Activated naive CD4-positive, alpha-beta T cell treated with anti-CD3 and anti-CD28 coated beads, Interleukin-2, amount 50 U/mL, for 24 hours (primary cell): Measurements from ENCODE around the gene LRRC74A.

Source experiments
- H3K27ac Mint-ChIP-seq: one replicate; pipeline ENCODE4 v1.8.0; 2021; ENCODE audit warnings: mild to moderate bottlenecking, mixed read lengths
- H3K27me3 Mint-ChIP-seq: one replicate; pipeline ENCODE4 v1.8.0; 2021; ENCODE audit warnings: mixed read lengths
- H3K36me3 Mint-ChIP-seq: one replicate; pipeline ENCODE4 v1.8.0; 2021; ENCODE audit warnings: mixed read lengths
- H3K4me1 Mint-ChIP-seq: one replicate; pipeline ENCODE4 v1.8.0; 2021; ENCODE audit warnings: mixed read lengths
- H3K4me3 Mint-ChIP-seq: one replicate; pipeline ENCODE4 v1.8.0; 2021; ENCODE audit warnings: mild to moderate bottlenecking, mixed read lengths
- H3K9me3 Mint-ChIP-seq: one replicate; pipeline ENCODE4 v1.8.0; 2021; ENCODE audit warnings: mixed read lengths

Gene LRRC74A

GRCh38 chr14:76829013-76829365 lies 2.8 kb downstream of the LRRC74A start:
- H3K9me3 Mint-ChIP-seq: no peaks in the 10 kb centered on the region
- no peaks in the 10 kb centered on the region for H3K36me3 Mint-ChIP-seq
- no peak overlapping the region for H3K27ac Mint-ChIP-seq
- no peaks in the 10 kb centered on the region for H3K4me1 Mint-ChIP-seq
- no peak overlapping the region for H3K4me3 Mint-ChIP-seq
- H3K27me3 Mint-ChIP-seq: peaks cover under 1% of the 10 kb centered on the region

GRCh38 chr14:76829650-76830421 lies 3.6 kb downstream of the LRRC74A start:
- peaks cover 1% of the 10 kb centered on the region for H3K27me3 Mint-ChIP-seq
- H3K9me3 Mint-ChIP-seq: no peaks in the 10 kb centered on the region
- H3K36me3 Mint-ChIP-seq: no peaks in the 10 kb centered on the region
- no peak overlapping the region for H3K27ac Mint-ChIP-seq
- no peaks in the 10 kb centered on the region for H3K4me1 Mint-ChIP-seq
- H3K4me3 Mint-ChIP-seq: no peak overlapping the region

- Mint-ChIP-seq H3K4me3 (no peak overlapping the region), H3K9me3 (no peaks in the 10 kb centered on the region), H3K36me3 (no peaks in the 10 kb centered on the region), H3K4me1 (no peaks in the 10 kb centered on the region), H3K27ac (no peak overlapping the region), H3K27me3 (peaks cover 1% of the 10 kb centered on the region)
Observed at GRCh38 chr14:76830556-76830955, 4.3 kb downstream of the LRRC74A start.

GRCh38 chr14:76832503-76832988 lies 6.3 kb downstream of the LRRC74A start:
- no peak overlapping the region for H3K4me3 Mint-ChIP-seq
- no peaks in the 10 kb centered on the region for H3K36me3 Mint-ChIP-seq
- H3K4me1 Mint-ChIP-seq: no peaks in the 10 kb centered on the region
- peaks cover 1% of the 10 kb centered on the region for H3K27me3 Mint-ChIP-seq
- H3K27ac Mint-ChIP-seq: no peak overlapping the region
- no peaks in the 10 kb centered on the region for H3K9me3 Mint-ChIP-seq

GRCh38 chr14:76833011-76833410 lies 6.8 kb downstream of the LRRC74A start:
- no peaks in the 10 kb centered on the region for H3K36me3 Mint-ChIP-seq
- no peaks in the 10 kb centered on the region for H3K4me1 Mint-ChIP-seq

GRCh38 chr14:76834241-76834661 lies 8.0 kb downstream of the LRRC74A start:
- Mint-ChIP-seq H3K27me3 (peaks cover 1% of the 10 kb centered on the region), H3K4me1 (no peaks in the 10 kb centered on the region), H3K36me3 (no peaks in the 10 kb centered on the region), H3K27ac (no peak overlapping the region), H3K4me3 (no peak overlapping the region), H3K9me3 (no peaks in the 10 kb centered on the region)

More at GRCh38 chr14:76833011-76833410, 6.8 kb downstream of the LRRC74A start:
- Mint-ChIP-seq H3K27ac (no peak overlapping the region), H3K4me3 (no peak overlapping the region), H3K9me3 (no peaks in the 10 kb centered on the region), H3K27me3 (peaks cover 1% of the 10 kb centered on the region)

- Mint-ChIP-seq H3K9me3 (no peaks in the 10 kb centered on the region), H3K36me3 (no peaks in the 10 kb centered on the region), H3K27me3 (peaks cover 1% of the 10 kb centered on the region), H3K4me3 (no peak overlapping the region), H3K4me1 (no peaks in the 10 kb centered on the region), H3K27ac (no peak overlapping the region)
Observed at GRCh38 chr14:76836029-76836630, 9.9 kb downstream of the LRRC74A start.

GRCh38 chr14:76837524-76837923 lies 11.3 kb downstream of the LRRC74A start:
- H3K27ac Mint-ChIP-seq: no peak overlapping the region
- no peaks in the 10 kb centered on the region for H3K36me3 Mint-ChIP-seq
- H3K4me1 Mint-ChIP-seq: no peaks in the 10 kb centered on the region
- H3K27me3 Mint-ChIP-seq: peaks cover 2% of the 10 kb centered on the region
- no peak overlapping the region for H3K4me3 Mint-ChIP-seq
- no peaks in the 10 kb centered on the region for H3K9me3 Mint-ChIP-seq

GRCh38 chr14:76842414-76842813 lies 16.2 kb downstream of the LRRC74A start:
- H3K9me3 Mint-ChIP-seq: no peaks in the 10 kb centered on the region
- peak overlapping the region; percentile 33 for H3K4me3 Mint-ChIP-seq

GRCh38 chr14:76844223-76844622 lies 18.0 kb downstream of the LRRC74A start:
- peaks cover 4% of the 10 kb centered on the region for H3K27me3 Mint-ChIP-seq
- peak overlapping the region; percentile 49 for H3K4me3 Mint-ChIP-seq
- peak overlapping the region; percentile 68 for H3K27ac Mint-ChIP-seq
- H3K36me3 Mint-ChIP-seq: peaks cover 3% of the 10 kb centered on the region
- H3K4me1 Mint-ChIP-seq: peaks cover 10% of the 10 kb centered on the region
- no peaks in the 10 kb centered on the region for H3K9me3 Mint-ChIP-seq

More at GRCh38 chr14:76842414-76842813, 16.2 kb downstream of the LRRC74A start:
- peaks cover 4% of the 10 kb centered on the region for H3K27me3 Mint-ChIP-seq
- H3K4me1 Mint-ChIP-seq: peaks cover 10% of the 10 kb centered on the region
- H3K36me3 Mint-ChIP-seq: peaks cover 3% of the 10 kb centered on the region
- H3K27ac Mint-ChIP-seq: no peak overlapping the region

GRCh38 chr14:76846331-76847047 lies 20.3 kb downstream of the LRRC74A start:
- peaks cover 3% of the 10 kb centered on the region for H3K36me3 Mint-ChIP-seq
- H3K27ac Mint-ChIP-seq: no peak overlapping the region
- H3K4me1 Mint-ChIP-seq: peaks cover 10% of the 10 kb centered on the region
- H3K27me3 Mint-ChIP-seq: peaks cover 4% of the 10 kb centered on the region
- H3K4me3 Mint-ChIP-seq: no peak overlapping the region
- H3K9me3 Mint-ChIP-seq: no peaks in the 10 kb centered on the region

- H3K36me3 Mint-ChIP-seq: peaks cover 3% of the 10 kb centered on the region
- no peak overlapping the region for H3K27ac Mint-ChIP-seq
- no peaks in the 10 kb centered on the region for H3K9me3 Mint-ChIP-seq
- H3K27me3 Mint-ChIP-seq: no peaks in the 10 kb centered on the region
- H3K4me3 Mint-ChIP-seq: no peak overlapping the region
- peaks cover 10% of the 10 kb centered on the region for H3K4me1 Mint-ChIP-seq
Observed at GRCh38 chr14:76848879-76849278, 22.7 kb downstream of the LRRC74A start.

- H3K27ac Mint-ChIP-seq: no peak overlapping the region
- no peak overlapping the region for H3K4me3 Mint-ChIP-seq
- no peaks in the 10 kb centered on the region for H3K4me1 Mint-ChIP-seq
- peaks cover 2% of the 10 kb centered on the region for H3K27me3 Mint-ChIP-seq
- H3K9me3 Mint-ChIP-seq: no peaks in the 10 kb centered on the region
- no peaks in the 10 kb centered on the region for H3K36me3 Mint-ChIP-seq
Observed at GRCh38 chr14:76855066-76855465, 28.9 kb downstream of the LRRC74A start.

GRCh38 chr14:76856769-76857168 lies 30.6 kb downstream of the LRRC74A start:
- no peaks in the 10 kb centered on the region for H3K9me3 Mint-ChIP-seq
- H3K4me1 Mint-ChIP-seq: no peaks in the 10 kb centered on the region
- H3K36me3 Mint-ChIP-seq: no peaks in the 10 kb centered on the region
- no peak overlapping the region for H3K27ac Mint-ChIP-seq
- H3K4me3 Mint-ChIP-seq: no peak overlapping the region
- H3K27me3 Mint-ChIP-seq: peaks cover 2% of the 10 kb centered on the region

- no peak overlapping the region for H3K4me3 Mint-ChIP-seq
Observed at GRCh38 chr14:76861574-76862255, 35.5 kb downstream of the LRRC74A start.

More at GRCh38 chr14:76861574-76862255, 35.5 kb downstream of the LRRC74A start:
- Mint-ChIP-seq H3K4me1 (peaks cover 38% of the 10 kb centered on the region), H3K36me3 (no peaks in the 10 kb centered on the region), H3K27ac (no peak overlapping the region), H3K27me3 (no peaks in the 10 kb centered on the region), H3K9me3 (no peaks in the 10 kb centered on the region)
